HepG2 (cell line): ENCODE data around the gene MYADML2. TPM values are rescaled to one million over a fixed set of nuclear protein-coding genes. Genes with fewer than 3 reads are reported as not detected.

Experiments
- BORCS8-MEF2B ChIP-seq: sonication (generic); formaldehyde crosslinking; IDR thresholded peaks from 2 replicates; pipeline ENCODE4 v1.8.0; 2022; ENCODE audit warnings: mild to moderate bottlenecking, missing genetic modification reagents
- DMAP1 ChIP-seq: IDR thresholded peaks from 2 replicates; pipeline ENCODE4 v1.6.1; 2016
- GABPA ChIP-seq, 2 experiments: IDR thresholded peaks; 2 replicates each; pipeline ENCODE4 v1.6.1; 2011 to 2016; ENCODE audit warnings: low read depth in 2 of 2, low read length in 1 of 2, missing biosample characterization in 1 of 2, missing genetic modification characterization in 1 of 2
- GMEB1 ChIP-seq: sonication (generic); formaldehyde crosslinking; IDR thresholded peaks from 2 replicates; pipeline ENCODE4 v1.5.1; 2020; ENCODE audit warnings: missing genetic modification reagents, mild to moderate bottlenecking, borderline replicate concordance
- IRF2 ChIP-seq: IDR thresholded peaks from 2 replicates; pipeline ENCODE4 v1.6.1; 2018; ENCODE audit warnings: missing genetic modification reagents, missing compliant biosample characterization
- MAF1 ChIP-seq: sonication (generic); formaldehyde crosslinking; IDR thresholded peaks from 2 replicates; pipeline ENCODE4 v1.5.0; 2020; ENCODE audit warnings: missing genetic modification reagents, borderline replicate concordance
- MBD4 ChIP-seq: IDR thresholded peaks from 2 replicates; pipeline ENCODE4 v1.6.1; 2012; ENCODE audit warnings: low read length, inconsistent platforms, borderline replicate concordance
- MTF2 ChIP-seq: sonication (generic); formaldehyde crosslinking; IDR thresholded peaks from 2 replicates; pipeline ENCODE4 v1.5.0; 2020; ENCODE audit warnings: missing genetic modification reagents, borderline replicate concordance
- NBN ChIP-seq: fragments of 450-650 bp; conservative IDR thresholded peaks from 2 replicates; pipeline ENCODE4 v1.6.1; 2017
- PHF8 ChIP-seq: sonication (generic); formaldehyde crosslinking; IDR thresholded peaks from 2 replicates; pipeline ENCODE4 v1.5.0; 2020; ENCODE audit warnings: missing genetic modification reagents
- POGZ ChIP-seq: sonication (generic); formaldehyde crosslinking; IDR thresholded peaks from 2 replicates; pipeline ENCODE4 v1.4.0; 2020; ENCODE audit warnings: mild to moderate bottlenecking, missing genetic modification reagents
- PPARG ChIP-seq: conservative IDR thresholded peaks from 2 replicates; pipeline ENCODE4 v1.6.1; 2016; ENCODE audit warnings: missing biosample characterization, missing genetic modification reagents
- RXRA ChIP-seq: sonication (generic); formaldehyde crosslinking; IDR thresholded peaks from 2 replicates; pipeline ENCODE4 v1.5.1; 2020; ENCODE audit warnings: missing genetic modification reagents
- SPEN ChIP-seq: sonication (generic); formaldehyde crosslinking; IDR thresholded peaks from 2 replicates; pipeline ENCODE4 v1.5.1; 2020; ENCODE audit warnings: low read depth, mild to moderate bottlenecking, missing genetic modification reagents
- ZNF20 ChIP-seq: sonication (generic); formaldehyde crosslinking; IDR thresholded peaks from 2 replicates; pipeline ENCODE4 v1.4.0; 2020; ENCODE audit warnings: mild to moderate bottlenecking, moderate library complexity, missing genetic modification reagents
- ZNF230 ChIP-seq: sonication (generic); formaldehyde crosslinking; IDR thresholded peaks from 2 replicates; pipeline ENCODE4 v1.4.0; 2020; ENCODE audit warnings: mild to moderate bottlenecking, missing genetic modification reagents
- ZNF556 ChIP-seq: sonication (generic); formaldehyde crosslinking; IDR thresholded peaks from 2 replicates; pipeline ENCODE4 v1.4.0; 2020; ENCODE audit warnings: mild to moderate bottlenecking, missing genetic modification reagents, borderline replicate concordance
- ZNF607 ChIP-seq: sonication (generic); formaldehyde crosslinking; IDR thresholded peaks from 2 replicates; pipeline ENCODE4 v1.5.1; 2020; ENCODE audit warnings: missing genetic modification reagents, mild to moderate bottlenecking, borderline replicate concordance
- polyA plus RNA-seq, 8 experiments: library from polyadenylated mRNA; depleted of rRNA in 3 of 8; stranded (reverse) in 7 of 8; unstranded in 1 of 8; fragments of >200 nt; fragmentation: Illumina TruSeq in 4 of 8; extraction: Trizol in 4 of 8; gene quantifications; 2 replicates each; pipeline versions ENCODE4 v1.2.1 to v1.2.3, GENCODE V29; 2011 to 2016; ENCODE audit warnings: low read depth in 4 of 8, missing spikeins in 1 of 8, mixed read lengths in 1 of 8; ENCODE audit not compliant: insufficient read depth in 1 of 8
- total RNA-seq, 5 experiments: library from RNA; depleted of rRNA; stranded (reverse); fragments of >200 nt; fragmentation: Illumina TruSeq; extraction: Trizol; gene quantifications; 2 replicates each; pipeline ENCODE4 v1.2.3, GENCODE V29; 2016; ENCODE audit warnings: low read depth in 1 of 5
- TF ChIP-seq, protein P1 (sequence below): sonication (generic); formaldehyde crosslinking; IDR thresholded peaks from 2 replicates; pipeline ENCODE4 v1.5.1; 2020; ENCODE audit warnings: missing genetic modification reagents, mild to moderate bottlenecking, borderline replicate concordance
- TF ChIP-seq, protein P2 (sequence below): sonication (generic); formaldehyde crosslinking; IDR thresholded peaks from 2 replicates; pipeline ENCODE4 v1.4.0; 2020; ENCODE audit warnings: missing genetic modification reagents

MYADML2 gene
- total and polyA plus RNA-seq, 2 of the 13 experiments (the other 11 are each of a cell fraction or from before 2014, with no cell fraction given): not detected

DNA sequence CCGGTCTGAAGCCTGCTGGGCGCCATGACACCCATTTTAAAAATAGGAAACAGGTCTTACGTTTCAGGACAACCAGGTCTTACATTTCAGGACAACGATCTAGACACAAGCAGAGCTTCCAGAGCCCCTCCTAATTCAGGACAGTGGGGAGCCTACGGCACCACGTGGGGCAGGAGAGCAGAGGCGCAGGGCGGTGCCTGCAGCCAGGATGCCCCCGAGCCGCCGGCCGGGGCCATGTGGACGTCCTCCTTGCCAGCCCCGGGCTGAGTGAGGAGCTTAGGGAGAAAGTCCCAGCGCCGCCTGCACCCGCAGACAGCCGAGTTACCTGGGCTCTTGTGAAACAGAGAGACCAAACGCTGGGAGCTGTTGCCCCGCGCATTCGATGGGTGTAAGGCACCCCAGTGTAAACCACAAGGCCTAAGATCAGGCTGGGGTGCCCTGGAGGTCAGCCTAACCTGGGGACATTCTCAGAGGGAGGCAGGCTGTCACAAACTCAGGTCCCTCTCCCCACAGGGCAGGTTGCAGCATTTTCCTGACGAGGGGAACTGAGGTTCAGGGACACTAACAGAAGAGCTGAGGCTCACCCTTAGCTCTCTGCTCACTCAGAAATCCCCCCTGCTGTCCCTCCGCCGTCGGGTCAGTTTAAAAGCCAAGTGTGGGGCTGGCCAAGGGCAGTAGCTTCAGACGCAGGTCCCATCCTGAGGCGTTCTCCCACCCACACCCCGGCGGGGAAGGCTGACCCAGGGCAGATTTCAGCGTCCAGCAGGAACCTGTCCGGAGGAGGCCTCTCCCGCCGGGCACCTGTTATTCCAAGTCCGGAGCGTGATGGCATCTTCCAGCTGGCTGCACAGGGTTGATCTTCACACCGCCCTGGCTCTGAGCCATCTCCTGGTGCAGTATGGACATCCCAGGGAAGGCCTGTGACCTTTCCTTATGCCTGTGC is 15.7 kb upstream of the MYADML2 start (continued):
- TF ChIP-seq, protein P1, sequence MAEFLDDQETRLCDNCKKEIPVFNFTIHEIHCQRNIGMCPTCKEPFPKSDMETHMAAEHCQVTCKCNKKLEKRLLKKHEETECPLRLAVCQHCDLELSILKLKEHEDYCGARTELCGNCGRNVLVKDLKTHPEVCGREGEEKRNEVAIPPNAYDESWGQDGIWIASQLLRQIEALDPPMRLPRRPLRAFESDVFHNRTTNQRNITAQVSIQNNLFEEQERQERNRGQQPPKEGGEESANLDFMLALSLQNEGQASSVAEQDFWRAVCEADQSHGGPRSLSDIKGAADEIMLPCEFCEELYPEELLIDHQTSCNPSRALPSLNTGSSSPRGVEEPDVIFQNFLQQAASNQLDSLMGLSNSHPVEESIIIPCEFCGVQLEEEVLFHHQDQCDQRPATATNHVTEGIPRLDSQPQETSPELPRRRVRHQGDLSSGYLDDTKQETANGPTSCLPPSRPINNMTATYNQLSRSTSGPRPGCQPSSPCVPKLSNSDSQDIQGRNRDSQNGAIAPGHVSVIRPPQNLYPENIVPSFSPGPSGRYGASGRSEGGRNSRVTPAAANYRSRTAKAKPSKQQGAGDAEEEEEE (CRISPR knock-in tag): no peak
- TF ChIP-seq POGZ (CRISPR knock-in tag) (no peak), PHF8 (CRISPR knock-in tag) (peak; percentile 35; the same call in 1 of the 2 replicates), NBN (no peak), MBD4 (no peak), PPARG (CRISPR knock-in tag) (no peak), DMAP1 (CRISPR knock-in tag) (peak; percentile 52; the same call in 1 of the 2 replicates), ZNF20 (CRISPR knock-in tag) (no peak), MAF1 (CRISPR knock-in tag) (no peak), GABPA (IDR thresholded peaks at IDR 0.05; ENCODE audit: low read depth, low read length) (no peak), GABPA (CRISPR knock-in tag; IDR thresholded peaks at IDR 0.05; ENCODE audit: low read depth) (no peak), GMEB1 (CRISPR knock-in tag) (no peak), ZNF556 (CRISPR knock-in tag) (0 out of 2 replicates have a peak, but pooled peaks have one; percentile 64), MTF2 (CRISPR knock-in tag) (no peak), IRF2 (CRISPR knock-in tag) (no peak; the same call in 1 of the 2 replicates), ZNF607 (CRISPR knock-in tag) (no peak), RXRA (no peak), BORCS8-MEF2B (0 out of 2 replicates have a peak, but pooled peaks have one; percentile 16), ZNF230 (CRISPR knock-in tag) (no peak; the same call in 1 of the 2 replicates), SPEN (CRISPR knock-in tag) (peak; percentile 40; the same call in 1 of the 2 replicates)
- TF ChIP-seq, protein P2, sequence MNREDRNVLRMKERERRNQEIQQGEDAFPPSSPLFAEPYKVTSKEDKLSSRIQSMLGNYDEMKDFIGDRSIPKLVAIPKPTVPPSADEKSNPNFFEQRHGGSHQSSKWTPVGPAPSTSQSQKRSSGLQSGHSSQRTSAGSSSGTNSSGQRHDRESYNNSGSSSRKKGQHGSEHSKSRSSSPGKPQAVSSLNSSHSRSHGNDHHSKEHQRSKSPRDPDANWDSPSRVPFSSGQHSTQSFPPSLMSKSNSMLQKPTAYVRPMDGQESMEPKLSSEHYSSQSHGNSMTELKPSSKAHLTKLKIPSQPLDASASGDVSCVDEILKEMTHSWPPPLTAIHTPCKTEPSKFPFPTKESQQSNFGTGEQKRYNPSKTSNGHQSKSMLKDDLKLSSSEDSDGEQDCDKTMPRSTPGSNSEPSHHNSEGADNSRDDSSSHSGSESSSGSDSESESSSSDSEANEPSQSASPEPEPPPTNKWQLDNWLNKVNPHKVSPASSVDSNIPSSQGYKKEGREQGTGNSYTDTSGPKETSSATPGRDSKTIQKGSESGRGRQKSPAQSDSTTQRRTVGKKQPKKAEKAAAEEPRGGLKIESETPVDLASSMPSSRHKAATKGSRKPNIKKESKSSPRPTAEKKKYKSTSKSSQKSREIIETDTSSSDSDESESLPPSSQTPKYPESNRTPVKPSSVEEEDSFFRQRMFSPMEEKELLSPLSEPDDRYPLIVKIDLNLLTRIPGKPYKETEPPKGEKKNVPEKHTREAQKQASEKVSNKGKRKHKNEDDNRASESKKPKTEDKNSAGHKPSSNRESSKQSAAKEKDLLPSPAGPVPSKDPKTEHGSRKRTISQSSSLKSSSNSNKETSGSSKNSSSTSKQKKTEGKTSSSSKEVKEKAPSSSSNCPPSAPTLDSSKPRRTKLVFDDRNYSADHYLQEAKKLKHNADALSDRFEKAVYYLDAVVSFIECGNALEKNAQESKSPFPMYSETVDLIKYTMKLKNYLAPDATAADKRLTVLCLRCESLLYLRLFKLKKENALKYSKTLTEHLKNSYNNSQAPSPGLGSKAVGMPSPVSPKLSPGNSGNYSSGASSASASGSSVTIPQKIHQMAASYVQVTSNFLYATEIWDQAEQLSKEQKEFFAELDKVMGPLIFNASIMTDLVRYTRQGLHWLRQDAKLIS (CRISPR knock-in tag): peak; percentile 12
